Kidney (tissue), 14 donors: Measurements from ENCODE around the gene SMPD3. TPM values are rescaled to one million over a fixed set of nuclear protein-coding genes. Genes with fewer than 3 reads are reported as not detected.

ENCODE experiments used
- DNase-seq, 5 donors: peaks; one replicate each; pipeline ENCODE4 v3.0.0-alpha.2; 2013 to 2020
- FAIRE-seq: peaks from 2 replicates; lab custom pipeline; 2012; peaks lifted over from hg19 to GRCh38; lab: Jason Lieb, UNC
- H3K27ac ChIP-seq, 2 donors: one replicate each; pipeline ENCODE4 v1.7.0; 2013; ENCODE audit warnings: low read depth in 2 of 2, low read length in 2 of 2, inconsistent platforms in 1 of 2
- H3K27me3 ChIP-seq: one replicate; pipeline ENCODE4 v1.7.1; 2013; ENCODE audit warnings: low read length, inconsistent platforms; ENCODE audit not compliant: control insufficient read depth, insufficient read depth
- H3K36me3 ChIP-seq, 3 donors: one replicate each; pipeline versions ENCODE4 v1.7.0 to v1.7.1; 2013; ENCODE audit warnings: low read length in 3 of 3, control low read depth in 1 of 3, inconsistent platforms in 1 of 3; ENCODE audit not compliant: insufficient read depth in 3 of 3, control insufficient read depth in 2 of 3
- H3K4me1 ChIP-seq, 3 donors: one replicate each; pipeline versions ENCODE4 v1.7.0 to v1.7.1; 2013; ENCODE audit warnings: low read length in 3 of 3, inconsistent platforms in 1 of 3, low read depth in 1 of 3; ENCODE audit not compliant: control insufficient read depth in 2 of 3, insufficient read depth in 2 of 3
- H3K4me3 ChIP-seq, 3 donors: one replicate each; pipeline versions ENCODE4 v1.7.0 to v1.8.1; 2013; ENCODE audit warnings: low read length in 3 of 3, control low read depth in 1 of 3, inconsistent platforms in 1 of 3
- H3K9ac ChIP-seq, 3 donors: one replicate each; pipeline versions ENCODE4 v1.7.0 to v1.7.1; 2013; ENCODE audit warnings: low read length in 3 of 3, control low read depth in 1 of 3, inconsistent platforms in 1 of 3
- H3K9me3 ChIP-seq, 3 donors: one replicate each; pipeline versions ENCODE4 v1.7.0 to v1.7.1; 2013; ENCODE audit warnings: low read length in 3 of 3, control low read depth in 1 of 3, inconsistent platforms in 1 of 3; ENCODE audit not compliant: control insufficient read depth in 2 of 3, insufficient read depth in 1 of 3
- intact Hi-C: fragments of 100-400 bp; cut with DNase I; formaldehyde crosslinking; loops from one replicate; pipeline ENCODE4 v1.11.1; 2022
- polyA plus RNA-seq: library from polyadenylated mRNA; stranded (reverse); fragments of 350-450 nt; fragmentation: Illumina TruSeq; extraction: RNeasy Lipid Tissue Mini Kit (QIAGEN cat#74804); gene quantifications from one replicate; pipeline ENCODE4 v1.2.3, GENCODE V29; 2014; ENCODE audit warnings: low read depth, low replicate concordance; ENCODE audit not compliant: insufficient read depth
- total RNA-seq: library from RNA; stranded (reverse); fragmentation: NEBNext Ultra II Directional; extraction: Animal tissue kit (Norgen Biotek cat#: 25700); gene quantifications from one replicate; pipeline ENCODE4 v1.2.1, GENCODE V29; 2021
- TF ChIP-seq, protein P1 (sequence below): IDR thresholded peaks from 3 replicates; pipeline ENCODE4 v1.5.1; 2012; ENCODE audit warnings: mild to moderate bottlenecking, moderate library complexity, borderline replicate concordance; ENCODE audit not compliant: insufficient read depth; ENCODE audit errors: extremely low read depth
- donor health status: control.
- donor health status: control.
- donor health status: control.
- donor health status: control.
- donor health status: control.
- donor health status: DM: yes; HTN: yes; CAD: no.
- donor health status: Normal renal cell carcinoma (clear cell type).

The SMPD3 gene
- total and polyA plus RNA-seq, 2 donors from 2014 or later, result 0.28 to 0.72 TPM

DNA sequence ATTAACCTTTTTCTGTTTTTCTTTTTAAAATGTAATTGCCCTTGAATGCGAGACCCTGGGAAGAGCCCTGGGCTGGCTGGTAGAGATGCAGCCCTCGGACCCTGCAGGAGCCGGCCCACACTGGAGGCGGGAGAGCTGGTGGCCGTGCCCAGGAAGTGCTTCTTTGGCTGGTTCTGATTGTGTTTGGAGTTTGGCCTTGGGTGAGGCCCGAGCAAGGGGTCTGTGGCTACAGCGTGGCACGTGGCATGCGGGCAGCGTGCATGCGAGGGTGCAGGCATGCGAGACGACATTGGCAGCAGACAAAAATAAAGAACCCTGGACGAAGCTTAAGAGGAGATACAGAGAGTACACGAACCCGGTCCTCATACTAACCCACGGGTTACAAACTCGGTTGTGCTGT, 87.8 kb downstream of the SMPD3 start:
- intact Hi-C loops, result no loop called here
- H3K9me3 ChIP-seq, result no peaks in the 10 kb centered on the region
- peaks cover 0 to 9% (median 2%) of the 10 kb centered on the region in 3 donors for H3K4me1 ChIP-seq
- FAIRE-seq (no peak), DNase-seq (no peak)
- TF ChIP-seq, protein P1, sequence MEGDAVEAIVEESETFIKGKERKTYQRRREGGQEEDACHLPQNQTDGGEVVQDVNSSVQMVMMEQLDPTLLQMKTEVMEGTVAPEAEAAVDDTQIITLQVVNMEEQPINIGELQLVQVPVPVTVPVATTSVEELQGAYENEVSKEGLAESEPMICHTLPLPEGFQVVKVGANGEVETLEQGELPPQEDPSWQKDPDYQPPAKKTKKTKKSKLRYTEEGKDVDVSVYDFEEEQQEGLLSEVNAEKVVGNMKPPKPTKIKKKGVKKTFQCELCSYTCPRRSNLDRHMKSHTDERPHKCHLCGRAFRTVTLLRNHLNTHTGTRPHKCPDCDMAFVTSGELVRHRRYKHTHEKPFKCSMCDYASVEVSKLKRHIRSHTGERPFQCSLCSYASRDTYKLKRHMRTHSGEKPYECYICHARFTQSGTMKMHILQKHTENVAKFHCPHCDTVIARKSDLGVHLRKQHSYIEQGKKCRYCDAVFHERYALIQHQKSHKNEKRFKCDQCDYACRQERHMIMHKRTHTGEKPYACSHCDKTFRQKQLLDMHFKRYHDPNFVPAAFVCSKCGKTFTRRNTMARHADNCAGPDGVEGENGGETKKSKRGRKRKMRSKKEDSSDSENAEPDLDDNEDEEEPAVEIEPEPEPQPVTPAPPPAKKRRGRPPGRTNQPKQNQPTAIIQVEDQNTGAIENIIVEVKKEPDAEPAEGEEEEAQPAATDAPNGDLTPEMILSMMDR, result no peak
- H3K27ac ChIP-seq, result no peak overlapping the region
- H3K9ac ChIP-seq, result no peak overlapping the region
- H3K4me3 ChIP-seq, result no peak overlapping the region
- H3K36me3 ChIP-seq, result peaks cover 0 to 9% (median 9%) of the 10 kb centered on the region in 3 donors
- H3K27me3 ChIP-seq, result no peaks in the 10 kb centered on the region

DNA sequence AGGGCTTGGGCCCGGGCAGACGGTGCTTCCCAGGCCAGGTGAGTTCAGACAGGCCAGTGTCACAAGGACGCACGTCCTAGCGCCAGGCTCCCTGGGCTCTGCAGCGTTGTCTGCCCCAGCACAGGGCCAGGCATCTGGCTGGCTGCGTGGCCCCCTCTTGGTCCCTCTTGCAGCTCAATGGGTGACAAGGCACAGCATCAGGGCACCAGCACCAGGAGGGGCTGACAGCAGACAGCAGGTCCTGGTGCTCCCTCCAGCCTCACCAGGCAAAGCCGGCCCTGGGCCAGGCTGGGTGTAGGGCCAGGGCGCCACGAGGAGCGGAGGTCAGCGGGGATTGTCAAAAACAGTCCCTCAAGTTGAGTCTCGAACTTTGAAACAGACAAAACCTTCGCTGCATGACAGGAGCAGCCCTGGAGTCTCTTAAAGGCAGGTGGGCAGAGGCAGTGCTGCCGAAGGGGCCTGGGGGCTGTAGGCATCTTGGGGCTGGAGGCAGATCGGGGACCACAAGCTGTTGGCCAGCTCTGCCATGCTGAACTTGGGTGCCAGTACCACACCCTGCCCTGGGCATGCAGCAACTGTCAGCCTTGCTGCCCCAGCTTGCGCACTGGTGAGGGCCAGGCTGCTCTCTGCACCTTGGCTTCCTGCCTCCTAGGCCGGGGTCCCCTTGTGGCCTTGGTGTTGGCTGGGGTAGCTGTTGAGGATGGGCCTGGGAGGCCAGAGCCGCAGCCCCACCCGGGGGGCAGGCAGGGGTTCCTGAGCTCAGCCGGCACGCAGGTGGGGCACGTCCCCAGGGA, 88.7 kb downstream of the SMPD3 start:
- H3K9ac ChIP-seq, result no peak overlapping the region
- intact Hi-C loops, result no loop called here
- no peaks in the 10 kb centered on the region for H3K9me3 ChIP-seq
- no peaks in the 10 kb centered on the region for H3K27me3 ChIP-seq
- H3K27ac ChIP-seq, result no peak overlapping the region
- H3K4me1 ChIP-seq, result peaks cover 0 to 7% (median 2%) of the 10 kb centered on the region in 3 donors
- DNase-seq (no peak), FAIRE-seq (no peak)
- peaks cover 0 to 10% (median 9%) of the 10 kb centered on the region in 3 donors for H3K36me3 ChIP-seq
- H3K4me3 ChIP-seq, result no peak overlapping the region
- TF ChIP-seq, protein P1, result no peak

DNA sequence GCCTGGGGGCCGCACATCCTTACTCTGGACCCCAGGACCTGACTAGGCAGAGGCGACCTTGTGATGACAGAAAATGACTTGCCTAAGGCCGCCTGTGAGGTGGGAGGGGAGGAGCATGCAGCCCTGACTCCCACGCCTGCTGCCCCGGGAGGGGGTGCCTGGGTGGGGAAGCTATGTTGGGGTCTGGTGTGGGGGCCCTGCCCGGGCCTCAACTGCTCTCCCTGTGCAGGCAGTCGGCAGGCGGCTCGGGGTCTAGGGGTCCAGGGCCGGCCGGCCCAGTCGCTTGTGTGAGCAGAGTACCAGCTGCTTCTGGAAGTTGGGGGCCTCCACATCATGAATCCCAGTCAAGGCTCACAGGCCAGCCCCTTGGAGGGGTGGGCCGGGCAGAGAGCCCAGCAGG, 89.4 kb downstream of the SMPD3 start:
- intact Hi-C loops, result no loop called here
- H3K27me3 ChIP-seq, result no peaks in the 10 kb centered on the region
- TF ChIP-seq, protein P1, result no peak
- H3K9me3 ChIP-seq, result no peaks in the 10 kb centered on the region
- H3K27ac ChIP-seq, result no peak overlapping the region
- H3K36me3 ChIP-seq, result peaks cover 0 to 17% (median 12%) of the 10 kb centered on the region in 3 donors
- no peak for DNase-seq
- H3K4me1 ChIP-seq, result peaks cover 0 to 3% (median under 1%) of the 10 kb centered on the region in 3 donors
- H3K9ac ChIP-seq, result no peak overlapping the region
- H3K4me3 ChIP-seq, result no peak overlapping the region
- FAIRE-seq, result no peak
